ENCODE measurements around the gene NTM. TPM values are rescaled to one million over a fixed set of nuclear protein-coding genes. Genes with fewer than 3 reads are reported as not detected.

Gene NTM
- total RNA-seq, 1 experiment from 2014 or later: 9.9 TPM

- no peaks in the 10 kb centered on the region for H3K27me3 ChIP-seq (ENCODE audit: insufficient read depth, low read length)
- H3K23me2 ChIP-seq (ENCODE audit: insufficient read length, low read depth, low read length, poor library complexity, severe bottlenecking): no peaks in the 10 kb centered on the region
- WGBS (ENCODE audit: extremely low coverage, insufficient read length, low lambda C conversion rate): no CpG with 5 or more reads among the region's 8 CpGs
- no peak overlapping the region; the same call in 1 of the 2 replicates for H3K14ac ChIP-seq (ENCODE audit: insufficient read depth, low read length)
- TF ChIP-seq CTCF (conservative IDR thresholded peaks at IDR 0.05): no peak
- H2BK5ac ChIP-seq (ENCODE audit: insufficient read length, low read length): no peak overlapping the region
- H2BK20ac ChIP-seq (ENCODE audit: low read depth, low read length, poor library complexity, severe bottlenecking): no peak overlapping the region
- H2BK120ac ChIP-seq (ENCODE audit: low read depth, low read length, poor library complexity, severe bottlenecking): no peak overlapping the region
- no peak overlapping the region for H2BK15ac ChIP-seq (ENCODE audit: low read depth, low read length)
- H3K4me1 Mint-ChIP-seq: peaks cover 21 to 26% of the 10 kb centered on the region in 2 experiments
- H3K79me1 ChIP-seq (ENCODE audit: insufficient read depth, low read depth, low read length, poor library complexity, severe bottlenecking): no peaks in the 10 kb centered on the region
- no peak for DNase-seq
- H2BK12ac ChIP-seq (ENCODE audit: insufficient read length, low read depth, low read length): no peak overlapping the region
- no peaks in the 10 kb centered on the region for H3K9me3 ChIP-seq (ENCODE audit: control insufficient read depth, low read depth, low read length)
- H3K4me1 ChIP-seq (ENCODE audit: insufficient read depth, low read length): peaks cover 3% of the 10 kb centered on the region; the same call in 1 of the 2 replicates
- H2AFZ ChIP-seq (ENCODE audit: low read length): no peak overlapping the region
- H3K4ac ChIP-seq (ENCODE audit: low read depth, low read length): no peak overlapping the region
- no peak overlapping the region for H4K5ac ChIP-seq (ENCODE audit: insufficient read length, low read depth, low read length)
- H3K36me3 Mint-ChIP-seq (ENCODE audit: insufficient read depth in 1 of 3, low read depth in 3 of 3): no peaks in the 10 kb centered on the region
- no peak overlapping the region for H3T11ph ChIP-seq (ENCODE audit: low read length)
- H3K9me3 Mint-ChIP-seq: no peaks in the 10 kb centered on the region
- H3K27ac ChIP-seq (ENCODE audit: insufficient read length, low read depth, low read length): no peak overlapping the region
- no peaks in the 10 kb centered on the region for H3K79me2 ChIP-seq (ENCODE audit: insufficient read depth, low read length)
- no peak overlapping the region; a peak in 1 of 7 replicates for H3K27ac Mint-ChIP-seq
- H4K91ac ChIP-seq (ENCODE audit: insufficient read length, low read depth, low read length): no peak overlapping the region
- H2AK5ac ChIP-seq (ENCODE audit: insufficient read length, low read length): no peak overlapping the region
- H4K20me1 ChIP-seq (ENCODE audit: control insufficient read depth, insufficient read depth, insufficient read length): no peaks in the 10 kb centered on the region
- H3K27me3 Mint-ChIP-seq (ENCODE audit: low read depth): peaks cover 1% of the 10 kb centered on the region
- H3K4me3 Mint-ChIP-seq: no peak overlapping the region
- H3K23ac ChIP-seq (ENCODE audit: insufficient read length, low read depth, low read length): no peak overlapping the region
- no peak overlapping the region for H3K9ac ChIP-seq (ENCODE audit: extremely low read depth, insufficient read length, low read length)
- H3K56ac ChIP-seq (ENCODE audit: insufficient read length, low read depth, low read length): no peak overlapping the region
- H4K8ac ChIP-seq (replicated peaks; ENCODE audit: insufficient read length, low read depth, low read length): no peak overlapping the region
- no peak overlapping the region for H3K4me2 ChIP-seq (ENCODE audit: insufficient read depth, insufficient read length, low read length)
- no peak overlapping the region for H3K18ac ChIP-seq (ENCODE audit: insufficient read length, low read depth, low read length)
Measured at GRCh38 chr11:131859538-131860210, 489.3 kb downstream of the NTM start.
